SK-N-SH (cell line): ENCODE measurements around the gene CLIC4. TPM values are rescaled to one million over a fixed set of nuclear protein-coding genes. Genes with fewer than 3 reads are reported as not detected.

Experiments used
- CTCF ChIA-PET: fragments of 300-600, 350-600 bp; formaldehyde crosslinking; extraction: SDS; loops from one replicate; lab custom pipeline; 2021; lab: Yijun Ruan, JAX
- POLR2A ChIA-PET: fragments of 350-600 bp; sonication (Branson Sonifier 250); formaldehyde crosslinking; extraction: SDS; loops from one replicate; lab custom pipeline; 2020; ENCODE audit warnings: antibody characterized with exemption, inconsistent platforms; lab: Yijun Ruan, JAX
- DNase-seq: peaks from one replicate; pipeline ENCODE4 v3.0.0; 2012
- H2AFZ ChIP-seq: fragments of 200-600 bp; sonication (generic); 2 replicates; pipeline ENCODE4 v1.8.1; 2016; ENCODE audit warnings: antibody characterized with exemption, mild to moderate bottlenecking, low read depth
- H3F3A ChIP-seq: fragments of 200-600 bp; sonication (generic); replicated peaks from 2 replicates; pipeline ENCODE3; 2016; ENCODE audit warnings: antibody characterized with exemption, mild to moderate bottlenecking; ENCODE audit not compliant: insufficient read depth
- H3K27ac ChIP-seq, 2 experiments: fragments of 200-500 bp in 1 of 2; fragments of 200-600 bp in 1 of 2; sonication (Bioruptor generic) in 1 of 2; sonication (generic), shearing (Covaris generic) in 1 of 2; 2 replicates each; pipeline versions ENCODE4 v1.5.1 to v1.6.1; 2014 to 2016; ENCODE audit warnings: low read depth in 2 of 2, inconsistent platforms in 1 of 2, low read length in 1 of 2, mild to moderate bottlenecking in 1 of 2, mixed read lengths in 1 of 2
- H3K27me3 ChIP-seq: fragments of 200-600 bp; sonication (generic), shearing (Covaris generic); 2 replicates; pipeline ENCODE4 v1.6.1; 2016; ENCODE audit warnings: mixed run types; ENCODE audit not compliant: insufficient read depth
- H3K36me3 ChIP-seq, 2 experiments: fragments of 200-500 bp in 1 of 2; fragments of 200-600 bp in 1 of 2; sonication (Bioruptor generic) in 1 of 2; sonication (generic) in 1 of 2; replicated peaks in 1 of 2; 2 replicates each; pipeline versions ENCODE3 to v1.5.1; 2014 to 2016; ENCODE audit warnings: low read length in 1 of 2, mild to moderate bottlenecking in 1 of 2; ENCODE audit not compliant: insufficient read depth in 2 of 2, control insufficient read depth in 1 of 2
- H3K4me1 ChIP-seq, 2 experiments: fragments of 200-500 bp in 1 of 2; fragments of 200-600 bp in 1 of 2; sonication (Bioruptor generic) in 1 of 2; sonication (generic), shearing (Covaris generic) in 1 of 2; 2 replicates each; pipeline versions ENCODE4 v1.5.1 to v1.6.1; 2014 to 2016; ENCODE audit warnings: low read depth in 1 of 2, low read length in 1 of 2, mixed run types in 1 of 2; ENCODE audit not compliant: insufficient read depth in 2 of 2, control insufficient read depth in 1 of 2
- H3K4me2 ChIP-seq: fragments of 200-600 bp; sonication (generic), shearing (Covaris generic); 2 replicates; pipeline ENCODE4 v1.6.1; 2017; ENCODE audit warnings: mixed run types
- H3K4me3 ChIP-seq, 2 experiments: fragments of 200-500 bp in 1 of 2; fragments of 200-600 bp in 1 of 2; sonication (Bioruptor generic) in 1 of 2; sonication (generic), shearing (Covaris generic) in 1 of 2; 2 replicates each; pipeline versions ENCODE4 v1.5.1 to v1.8.1; 2014 to 2016; ENCODE audit warnings: low read depth in 2 of 2, inconsistent platforms in 1 of 2, low read length in 1 of 2, mild to moderate bottlenecking in 1 of 2, mixed read lengths in 1 of 2, moderate library complexity in 1 of 2
- H3K79me2 ChIP-seq: fragments of 200-600 bp; sonication (generic); 2 replicates; pipeline ENCODE4 v1.8.1; 2017; ENCODE audit warnings: mild to moderate bottlenecking; ENCODE audit not compliant: insufficient read depth
- H3K9ac ChIP-seq: fragments of 200-600 bp; sonication (generic); 2 replicates; pipeline ENCODE4 v1.6.1; 2017; ENCODE audit warnings: mixed run types
- H3K9me2 ChIP-seq: fragments of 200-600 bp; sonication (generic); 2 replicates; pipeline ENCODE4 v1.6.1; 2017; ENCODE audit warnings: mixed run types
- H3K9me3 ChIP-seq: fragments of 200-600 bp; sonication (generic); 2 replicates; pipeline ENCODE4 v1.6.1; 2017; ENCODE audit warnings: mixed run types, mild to moderate bottlenecking, moderate library complexity
- H4K20me1 ChIP-seq: fragments of 200-600 bp; sonication (generic); 2 replicates; pipeline ENCODE4 v1.6.1; 2017; ENCODE audit warnings: mild to moderate bottlenecking, mixed run types; ENCODE audit not compliant: insufficient read depth
- CHD2 ChIP-seq: fragments of 150-350 bp; IDR thresholded peaks from 2 replicates; pipeline ENCODE4 v1.6.1; 2018; ENCODE audit warnings: low read length; ENCODE audit not compliant: partially characterized antibody
- ELF1 ChIP-seq: IDR thresholded peaks from 2 replicates; pipeline ENCODE4 v1.4.0; 2012
- EZH2phosphoT487 ChIP-seq: fragments of 200-600 bp; sonication (generic); IDR thresholded peaks from 2 replicates; pipeline ENCODE4 v1.6.1; 2017; ENCODE audit warnings: low read depth, mixed run types, mild to moderate bottlenecking, antibody characterized with exemption, moderate library complexity, borderline replicate concordance
- FOSL2 ChIP-seq: IDR thresholded peaks from 2 replicates; pipeline ENCODE4 v1.4.0; 2012; ENCODE audit warnings: low read depth, mild to moderate bottlenecking, moderate library complexity, borderline replicate concordance
- FOXJ3 ChIP-seq: sonication (generic); formaldehyde crosslinking; IDR thresholded peaks from 2 replicates; pipeline ENCODE4 v1.5.1; 2020; ENCODE audit warnings: mild to moderate bottlenecking, missing genetic modification reagents
- GABPA ChIP-seq: IDR thresholded peaks from 2 replicates; pipeline ENCODE4 v1.4.0; 2012; ENCODE audit warnings: low read depth, mild to moderate bottlenecking
- GATA2 ChIP-seq: sonication (generic); formaldehyde crosslinking; IDR thresholded peaks from 2 replicates; pipeline ENCODE4 v1.5.0; 2020; ENCODE audit warnings: mild to moderate bottlenecking, missing genetic modification reagents
- IRF3 ChIP-seq: fragments of 150-350 bp; IDR thresholded peaks from 2 replicates; pipeline ENCODE4 v1.6.1; 2016; ENCODE audit warnings: mild to moderate bottlenecking, low read depth, low read length
- NRF1 ChIP-seq: IDR thresholded peaks from 2 replicates; pipeline ENCODE4 v1.6.1; 2012; ENCODE audit warnings: low read depth, mild to moderate bottlenecking, low read length
- PBX3 ChIP-seq: IDR thresholded peaks from 2 replicates; pipeline ENCODE4; 2012
- RAD21 ChIP-seq: IDR thresholded peaks from 2 replicates; pipeline ENCODE4 v1.6.1; 2012; ENCODE audit warnings: mild to moderate bottlenecking, low read length
- RXRA ChIP-seq: IDR thresholded peaks from 2 replicates; pipeline ENCODE4 v1.4.0; 2012; ENCODE audit warnings: low read depth, mild to moderate bottlenecking, borderline replicate concordance
- SMC3 ChIP-seq: IDR thresholded peaks from 2 replicates; pipeline ENCODE4 v1.6.1; 2012; ENCODE audit warnings: low read depth, low read length, improper control_type of control experiment
- TAF1 ChIP-seq: IDR thresholded peaks from 2 replicates; pipeline ENCODE4 v1.6.1; 2012; ENCODE audit warnings: low read depth, mild to moderate bottlenecking, low read length, moderate library complexity, borderline replicate concordance
- TEAD4 ChIP-seq: IDR thresholded peaks from 2 replicates; pipeline ENCODE4 v1.4.0; 2012; ENCODE audit warnings: mild to moderate bottlenecking, borderline replicate concordance; ENCODE audit not compliant: insufficient read depth
- USF2 ChIP-seq: fragments of 150-350 bp; IDR thresholded peaks from 2 replicates; pipeline ENCODE4 v1.6.1; 2017; ENCODE audit warnings: antibody characterized with exemption, low read length, low read depth, borderline replicate concordance
- YY1 ChIP-seq: IDR thresholded peaks from 2 replicates; pipeline ENCODE4 v1.4.0; 2012; ENCODE audit warnings: low read depth, mild to moderate bottlenecking
- WGBS: methylation state at CpG from one replicate; pipeline ENCODE4 v1.1.6; 2017; ENCODE audit warnings: low lambda C conversion rate; 5-methylcytosine and 5-hydroxymethylcytosine counted together
- polyA plus RNA-seq, 3 experiments: library from polyadenylated mRNA; depleted of rRNA; stranded (reverse); fragments of >200 nt; gene quantifications; 2 replicates each; pipeline ENCODE4 v1.2.3, GENCODE V29; 2012
- TF ChIP-seq, protein P1 (sequence below): IDR thresholded peaks from 2 replicates; pipeline ENCODE4 v1.4.0; 2012; ENCODE audit warnings: low read depth

CLIC4 gene
- polyA plus RNA-seq, 1 of the 3 experiments (the other 2 are of a cell fraction) = 66.4 TPM

- peaks cover 100% of the 10 kb centered on the region for H3K79me2 ChIP-seq
- H3K4me2 ChIP-seq = no peak overlapping the region
- H3K9ac ChIP-seq = no peak overlapping the region
- peak overlapping the region; percentile 43 to 64; a peak in 3 of 4 replicates for H3K27ac ChIP-seq
- peaks cover 0 to 21% of the 10 kb centered on the region in 2 experiments; a peak in 2 of 4 replicates for H3K4me1 ChIP-seq
- peaks cover 0 to 2% of the 10 kb centered on the region in 2 experiments for H3K36me3 ChIP-seq
- H4K20me1 ChIP-seq = peaks cover 56% of the 10 kb centered on the region
- no peaks in the 10 kb centered on the region for H3K27me3 ChIP-seq
- H3F3A ChIP-seq = peaks cover 27% of the 10 kb centered on the region
- DNase-seq = no peak
- H3K9me2 ChIP-seq = no peaks in the 10 kb centered on the region
- 100% methylated on average over 3 of the region's 3 CpGs for WGBS
- POLR2A ChIA-PET = no interaction called here
- H3K9me3 ChIP-seq = no peaks in the 10 kb centered on the region
- H3K4me3 ChIP-seq = no peak overlapping the region
- no peak for TF ChIP-seq EZH2phosphoT487
- no peak for TF ChIP-seq PBX3
- no peak for TF ChIP-seq GATA2 (CRISPR knock-in tag)
- no peak for TF ChIP-seq RXRA
- no peak for TF ChIP-seq IRF3
- TF ChIP-seq TAF1 = no peak
- TF ChIP-seq FOSL2 = no peak
- no peak for TF ChIP-seq USF2
- TF ChIP-seq YY1 = no peak
- no peak for TF ChIP-seq NRF1
- TF ChIP-seq, protein P1, sequence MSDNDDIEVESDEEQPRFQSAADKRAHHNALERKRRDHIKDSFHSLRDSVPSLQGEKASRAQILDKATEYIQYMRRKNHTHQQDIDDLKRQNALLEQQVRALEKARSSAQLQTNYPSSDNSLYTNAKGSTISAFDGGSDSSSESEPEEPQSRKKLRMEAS = no peak
- no peak for TF ChIP-seq GABPA
- no peak for TF ChIP-seq ELF1
- TF ChIP-seq FOXJ3 (CRISPR knock-in tag) = no peak
- TF ChIP-seq SMC3 = no peak
- no peak for TF ChIP-seq RAD21
- TF ChIP-seq CHD2 = no peak
- TF ChIP-seq TEAD4 = no peak
- TF ChIP-seq, all 33 proteins: peak for 0
- CTCF ChIA-PET = interaction anchor here (1.0 to 2.0 kb wide), 2 partner anchors 15 to 76 kb away, joined by 3 to 6 read pairs; no protein-coding TSS in a partner anchor
- no peak overlapping the region for H2AFZ ChIP-seq
Observed at GRCh38 chr1:24764439-24764838, 19.2 kb downstream of the CLIC4 start.
